DND-41 (cell line): ENCODE data around the gene QSOX2.

ENCODE experiments used
- ATAC-seq: fragments of 200-7000 bp; cut with Tn5 transposase; 3 replicates; pipeline ENCODE4 v1.9.1; 2021; ENCODE audit warnings: low read depth; ENCODE audit not compliant: insufficient read depth
- DNase-seq: peaks from one replicate; pipeline ENCODE4 v3.0.0-alpha.2; 2020
- H2AFZ ChIP-seq: 2 replicates; pipeline ENCODE4 v1.6.0; 2012; ENCODE audit warnings: low read depth, low read length
- H3K27ac ChIP-seq: 2 replicates; pipeline ENCODE4 v1.5.1; 2012; ENCODE audit warnings: low read length, inconsistent platforms
- H3K27me3 ChIP-seq: fragments of 200-600 bp; sonication (generic); 2 replicates; pipeline ENCODE4 v1.6.0; 2012; ENCODE audit warnings: low read length, mild to moderate bottlenecking, inconsistent platforms; ENCODE audit not compliant: insufficient read depth, poor library complexity
- H3K36me3 ChIP-seq: 2 replicates; pipeline ENCODE4 v1.5.1; 2012; ENCODE audit warnings: low read length, inconsistent platforms; ENCODE audit not compliant: insufficient read depth
- H3K4me1 ChIP-seq: 2 replicates; pipeline ENCODE4 v1.5.1; 2012; ENCODE audit warnings: mild to moderate bottlenecking, low read length; ENCODE audit not compliant: insufficient read depth
- H3K4me2 ChIP-seq: 2 replicates; pipeline ENCODE4 v1.6.0; 2012; ENCODE audit warnings: mild to moderate bottlenecking, moderate library complexity, low read length, inconsistent platforms; ENCODE audit not compliant: insufficient read depth
- H3K4me3 ChIP-seq, 2 experiments: fragments of 200-600 bp in 1 of 2; shearing (Covaris generic) in 1 of 2; 2 replicates each; pipeline ENCODE4 v1.5.1; 2012 to 2016; ENCODE audit warnings: inconsistent platforms in 2 of 2, low read length in 2 of 2, mild to moderate bottlenecking in 2 of 2, low read depth in 1 of 2, moderate library complexity in 1 of 2
- H3K79me2 ChIP-seq: 2 replicates; pipeline ENCODE4 v1.6.0; 2012; ENCODE audit warnings: low read length, inconsistent platforms; ENCODE audit not compliant: insufficient read depth
- H3K9ac ChIP-seq: 2 replicates; pipeline ENCODE4 v1.6.0; 2012; ENCODE audit warnings: low read depth, mild to moderate bottlenecking, inconsistent platforms, low read length, moderate library complexity
- H3K9me3 ChIP-seq: 2 replicates; pipeline ENCODE4 v1.5.1; 2012; ENCODE audit warnings: low read length, moderate library complexity, mild to moderate bottlenecking, inconsistent platforms; ENCODE audit not compliant: insufficient read depth, severe bottlenecking
- H4K20me1 ChIP-seq: 2 replicates; pipeline ENCODE4 v1.6.0; 2012; ENCODE audit warnings: low read length; ENCODE audit not compliant: insufficient read depth
- EZH2 ChIP-seq: IDR thresholded peaks from 3 replicates; pipeline ENCODE4 v1.6.1; 2012; ENCODE audit warnings: borderline replicate concordance, low read depth, mild to moderate bottlenecking, moderate library complexity, low read length, inconsistent platforms; ENCODE audit not compliant: severe bottlenecking
- TF ChIP-seq, protein P1 (sequence below): IDR thresholded peaks from 2 replicates; pipeline ENCODE4 v1.5.1; 2012; ENCODE audit warnings: borderline replicate concordance, low read length, moderate library complexity, mild to moderate bottlenecking; ENCODE audit not compliant: poor library complexity, severe bottlenecking; ENCODE audit errors: extremely low read depth

Gene QSOX2

DNA sequence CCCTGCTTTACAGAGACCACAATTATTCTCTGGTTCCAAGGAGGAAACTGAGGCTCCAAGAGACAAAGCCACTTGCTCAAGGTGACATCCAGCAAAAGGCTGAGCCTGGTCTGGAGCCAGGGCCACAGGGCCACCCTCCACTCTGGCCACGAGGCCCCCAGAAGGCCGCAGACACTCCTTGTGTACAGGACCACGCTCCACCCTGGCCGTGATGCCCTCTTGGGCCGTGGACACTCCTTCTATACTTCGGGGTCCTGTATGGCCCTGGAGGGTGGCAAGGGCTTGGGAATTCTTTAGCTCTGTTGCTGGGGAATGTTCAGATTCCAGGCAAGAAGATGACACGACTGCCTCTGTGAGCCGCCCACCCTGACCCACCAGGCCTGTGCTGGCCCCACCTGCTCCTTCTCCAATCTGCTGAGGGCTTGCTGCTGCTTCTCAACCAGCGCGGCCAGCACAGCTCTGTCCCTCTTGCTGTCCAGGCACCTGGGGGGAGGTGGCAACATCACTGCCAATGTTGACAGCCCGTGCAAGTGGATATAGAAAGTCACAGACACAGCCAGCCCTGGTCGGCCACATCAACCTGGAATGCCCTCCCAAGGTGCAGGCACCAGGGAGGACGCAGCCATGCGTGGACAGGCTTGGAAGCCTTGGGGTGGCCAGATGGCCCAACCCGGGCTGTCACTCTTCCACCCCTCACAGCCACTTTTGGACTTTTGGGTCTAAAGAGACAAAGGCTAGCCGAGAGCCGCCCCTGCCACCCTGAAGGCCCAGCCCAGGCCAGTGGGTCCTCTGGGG lies 20.1 kb upstream of the QSOX2 start:
- Histone ChIP-seq H3K9me3 (no peaks in the 10 kb centered on the region), H4K20me1 (no peaks in the 10 kb centered on the region), H3K4me3 (no peak overlapping the region), H2AFZ (no peak overlapping the region; the same call in 1 of the 2 replicates), H3K36me3 (no peaks in the 10 kb centered on the region), H3K9ac (no peak overlapping the region), H3K79me2 (no peaks in the 10 kb centered on the region), H3K27ac (no peak overlapping the region), H3K4me2 (no peak overlapping the region), H3K4me1 (peaks cover 14% of the 10 kb centered on the region), H3K27me3 (peaks cover 2% of the 10 kb centered on the region)
- DNase-seq = no peak
- no peak for ATAC-seq
- no peak for TF ChIP-seq EZH2
- TF ChIP-seq, protein P1, sequence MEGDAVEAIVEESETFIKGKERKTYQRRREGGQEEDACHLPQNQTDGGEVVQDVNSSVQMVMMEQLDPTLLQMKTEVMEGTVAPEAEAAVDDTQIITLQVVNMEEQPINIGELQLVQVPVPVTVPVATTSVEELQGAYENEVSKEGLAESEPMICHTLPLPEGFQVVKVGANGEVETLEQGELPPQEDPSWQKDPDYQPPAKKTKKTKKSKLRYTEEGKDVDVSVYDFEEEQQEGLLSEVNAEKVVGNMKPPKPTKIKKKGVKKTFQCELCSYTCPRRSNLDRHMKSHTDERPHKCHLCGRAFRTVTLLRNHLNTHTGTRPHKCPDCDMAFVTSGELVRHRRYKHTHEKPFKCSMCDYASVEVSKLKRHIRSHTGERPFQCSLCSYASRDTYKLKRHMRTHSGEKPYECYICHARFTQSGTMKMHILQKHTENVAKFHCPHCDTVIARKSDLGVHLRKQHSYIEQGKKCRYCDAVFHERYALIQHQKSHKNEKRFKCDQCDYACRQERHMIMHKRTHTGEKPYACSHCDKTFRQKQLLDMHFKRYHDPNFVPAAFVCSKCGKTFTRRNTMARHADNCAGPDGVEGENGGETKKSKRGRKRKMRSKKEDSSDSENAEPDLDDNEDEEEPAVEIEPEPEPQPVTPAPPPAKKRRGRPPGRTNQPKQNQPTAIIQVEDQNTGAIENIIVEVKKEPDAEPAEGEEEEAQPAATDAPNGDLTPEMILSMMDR = no peak

DNA sequence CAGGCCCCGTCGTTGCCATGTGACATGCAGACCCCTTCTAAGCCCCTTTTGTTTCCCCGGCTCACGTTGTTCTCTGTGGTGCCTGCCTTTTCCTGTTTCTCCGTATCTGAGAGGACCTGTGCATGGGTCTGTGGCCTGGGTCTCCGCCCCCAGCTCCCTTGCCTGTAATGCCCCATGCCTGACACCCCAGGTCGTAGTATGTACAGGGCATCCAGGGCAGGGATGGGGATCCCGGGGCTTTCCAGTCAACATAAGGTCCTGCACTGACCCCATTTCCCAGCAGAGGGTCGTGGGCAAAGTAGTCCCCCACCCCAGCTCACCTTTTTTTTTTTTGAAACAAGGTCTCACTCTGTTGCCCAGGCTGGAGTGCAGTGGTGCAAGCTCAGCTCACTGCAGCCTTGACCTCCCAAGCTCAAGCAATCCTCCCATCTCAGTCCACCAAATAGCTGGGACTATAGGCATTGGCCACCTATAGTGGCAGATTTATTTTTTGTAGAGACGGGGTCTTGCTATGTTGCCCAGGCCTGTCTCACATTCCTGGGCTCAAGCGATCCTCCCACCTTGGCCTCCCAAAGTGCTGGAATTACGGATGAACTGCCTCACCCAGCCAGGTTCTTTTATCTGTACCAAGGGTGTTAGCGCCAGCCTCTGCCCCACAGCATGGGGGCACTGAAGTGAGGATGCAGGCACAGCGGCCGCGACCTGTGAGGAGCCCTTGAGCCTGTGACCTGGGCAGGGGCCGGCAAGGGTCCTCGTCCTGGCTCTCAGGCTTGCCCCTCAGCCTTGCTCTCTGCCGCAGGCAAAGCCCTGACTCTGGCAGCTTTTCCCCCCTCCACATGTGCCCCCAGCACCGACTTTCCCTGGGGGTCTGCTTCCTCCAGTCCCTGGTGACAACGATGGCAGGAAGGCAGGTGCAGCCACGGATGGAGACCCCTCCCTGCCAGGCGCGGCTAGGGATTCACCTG lies 19.1 kb upstream of the QSOX2 start:
- Histone ChIP-seq H3K9me3 (no peaks in the 10 kb centered on the region), H3K9ac (no peak overlapping the region), H3K27me3 (peaks cover 2% of the 10 kb centered on the region), H4K20me1 (no peaks in the 10 kb centered on the region), H2AFZ (no peak overlapping the region), H3K4me3 (no peak overlapping the region), H3K4me2 (no peak overlapping the region), H3K27ac (no peak overlapping the region), H3K4me1 (peaks cover 14% of the 10 kb centered on the region), H3K36me3 (no peaks in the 10 kb centered on the region), H3K79me2 (no peaks in the 10 kb centered on the region)
- ATAC-seq (no peak), DNase-seq (no peak)
- TF ChIP-seq, protein P1 = no peak
- no peak for TF ChIP-seq EZH2

DNA sequence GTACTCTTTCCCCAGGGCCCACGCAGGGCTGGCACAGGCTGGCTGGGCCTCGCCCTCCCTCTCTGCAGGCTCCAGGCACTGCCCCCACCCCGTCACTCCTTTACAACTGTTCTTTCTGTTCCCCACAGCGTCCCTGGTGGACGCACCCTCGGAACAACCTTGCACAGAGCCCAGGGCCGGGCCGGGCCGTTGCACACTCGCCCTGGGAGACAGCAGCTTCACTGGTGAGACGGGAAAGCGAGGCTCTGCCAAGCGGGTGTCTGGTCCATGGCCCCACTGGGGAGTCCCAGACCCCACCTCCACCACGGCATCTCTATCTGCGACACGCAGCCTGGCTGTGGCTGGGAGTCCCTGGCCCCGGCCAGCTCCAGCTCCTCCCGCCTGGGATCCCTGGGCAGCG lies 18.4 kb upstream of the QSOX2 start:
- Histone ChIP-seq H3K9me3 (no peaks in the 10 kb centered on the region), H3K9ac (no peak overlapping the region), H3K4me1 (peaks cover 14% of the 10 kb centered on the region), H3K4me3 (no peak overlapping the region), H3K36me3 (no peaks in the 10 kb centered on the region), H4K20me1 (no peaks in the 10 kb centered on the region), H3K27me3 (peaks cover 2% of the 10 kb centered on the region), H2AFZ (no peak overlapping the region), H3K79me2 (no peaks in the 10 kb centered on the region), H3K27ac (no peak overlapping the region), H3K4me2 (no peak overlapping the region)
- TF ChIP-seq EZH2 = no peak
- TF ChIP-seq, protein P1 = no peak
- DNase-seq = no peak
- ATAC-seq = no peak
